BLaER1 (cell line): ENCODE data around the gene APAF1.

Experiments
- H3K27ac ChIP-seq: shearing (Covaris generic); formaldehyde crosslinking; 2 replicates; pipeline ENCODE4 v1.8.1; 2022
- H3K27me3 ChIP-seq: shearing (Covaris generic); formaldehyde crosslinking; 2 replicates; pipeline ENCODE4 v1.8.1; 2022
- H3K36me3 ChIP-seq: shearing (Covaris generic); formaldehyde crosslinking; 2 replicates; pipeline ENCODE4 v1.8.1; 2022
- H3K4me1 ChIP-seq: shearing (Covaris generic); formaldehyde crosslinking; 2 replicates; pipeline ENCODE4 v1.8.1; 2022
- H3K4me2 ChIP-seq: shearing (Covaris generic); formaldehyde crosslinking; 2 replicates; pipeline ENCODE4 v1.8.1; 2022
- H3K4me3 ChIP-seq: shearing (Covaris generic); formaldehyde crosslinking; 2 replicates; pipeline ENCODE4 v1.8.1; 2022
- H3K9ac ChIP-seq: shearing (Covaris generic); formaldehyde crosslinking; 2 replicates; pipeline ENCODE4 v1.8.1; 2022
- H3K9me3 ChIP-seq: shearing (Covaris generic); formaldehyde crosslinking; 2 replicates; pipeline ENCODE4 v1.8.1; 2022
- H4K20me1 ChIP-seq: shearing (Covaris generic); formaldehyde crosslinking; 2 replicates; pipeline ENCODE4 v1.8.1; 2022
- Cebpa-rat ChIP-seq: shearing (Covaris generic); IDR thresholded peaks from 2 replicates; pipeline ENCODE4 v1.8.1; 2022

The APAF1 gene

DNA sequence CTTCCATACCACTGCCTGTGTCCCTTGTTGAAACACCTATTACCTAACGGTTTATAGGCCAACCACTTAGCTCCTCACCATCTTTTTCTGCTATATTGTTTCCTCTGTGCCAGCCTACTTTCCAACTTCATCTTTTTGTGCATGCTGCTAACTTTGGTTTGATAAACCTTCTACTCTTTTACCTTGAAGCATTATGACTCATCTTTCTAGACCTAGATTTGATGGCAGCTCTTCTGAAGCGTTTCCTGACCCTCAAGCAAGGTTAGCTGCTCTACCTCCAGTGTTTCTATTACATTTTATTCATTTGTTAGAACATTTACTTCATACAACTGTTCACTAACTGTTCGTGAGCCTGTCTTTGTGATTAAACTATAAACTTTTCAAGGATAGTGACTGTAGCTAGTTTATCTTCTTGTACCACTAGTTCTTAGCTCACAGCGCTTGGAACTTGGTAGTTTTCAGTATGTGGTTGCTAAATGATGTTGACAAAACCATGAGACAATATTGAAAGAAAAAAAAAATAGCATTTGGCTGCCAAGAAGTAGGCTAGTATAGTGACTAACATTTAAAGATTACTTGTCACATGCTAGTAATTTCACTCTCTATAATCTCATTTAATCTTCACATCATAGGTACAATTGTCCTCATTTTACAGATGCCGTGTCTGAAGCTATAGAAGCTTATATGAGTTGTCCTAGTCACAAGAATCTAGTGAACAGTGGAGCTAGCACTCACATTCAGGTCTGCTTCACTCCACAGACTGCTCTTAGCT is 79.5 kb downstream of the APAF1 start:
- H3K9me3 ChIP-seq: no peaks in the 10 kb centered on the region
- no peaks in the 10 kb centered on the region for H3K27me3 ChIP-seq
- peaks cover 63% of the 10 kb centered on the region for H3K36me3 ChIP-seq
- H3K4me2 ChIP-seq: no peak overlapping the region
- peaks cover 10% of the 10 kb centered on the region for H3K4me1 ChIP-seq
- no peak for TF ChIP-seq Cebpa-rat
- no peak overlapping the region for H3K4me3 ChIP-seq
- H3K9ac ChIP-seq: no peak overlapping the region
- no peak overlapping the region for H3K27ac ChIP-seq
- no peaks in the 10 kb centered on the region for H4K20me1 ChIP-seq

- Histone ChIP-seq H3K9me3 (no peaks in the 10 kb centered on the region), H3K4me1 (no peaks in the 10 kb centered on the region), H3K27ac (no peak overlapping the region), H3K4me3 (no peak overlapping the region), H3K9ac (no peak overlapping the region), H3K36me3 (peaks cover 71% of the 10 kb centered on the region), H3K4me2 (no peak overlapping the region), H4K20me1 (no peaks in the 10 kb centered on the region), H3K27me3 (no peaks in the 10 kb centered on the region)
- TF ChIP-seq Cebpa-rat: no peak
Measured at GRCh38 chr12:98725476-98726247, 80.6 kb downstream of the APAF1 start.

- H3K4me2 ChIP-seq: no peak overlapping the region
- no peaks in the 10 kb centered on the region for H3K27me3 ChIP-seq
- no peak overlapping the region for H3K9ac ChIP-seq
- H4K20me1 ChIP-seq: no peaks in the 10 kb centered on the region
- H3K4me1 ChIP-seq: no peaks in the 10 kb centered on the region
- H3K4me3 ChIP-seq: no peak overlapping the region
- no peaks in the 10 kb centered on the region for H3K9me3 ChIP-seq
- H3K36me3 ChIP-seq: peaks cover 79% of the 10 kb centered on the region
- no peak for TF ChIP-seq Cebpa-rat
- no peak overlapping the region for H3K27ac ChIP-seq
Measured at GRCh38 chr12:98727196-98727595, 82.1 kb downstream of the APAF1 start.

- TF ChIP-seq Cebpa-rat: no peak
- no peak overlapping the region for H3K27ac ChIP-seq
- H3K9ac ChIP-seq: no peak overlapping the region
- peaks cover 80% of the 10 kb centered on the region for H3K36me3 ChIP-seq
- H3K4me2 ChIP-seq: no peak overlapping the region
- H3K4me3 ChIP-seq: no peak overlapping the region
- H3K4me1 ChIP-seq: no peaks in the 10 kb centered on the region
- H3K9me3 ChIP-seq: no peaks in the 10 kb centered on the region
- no peaks in the 10 kb centered on the region for H3K27me3 ChIP-seq
- H4K20me1 ChIP-seq: no peaks in the 10 kb centered on the region
Measured at GRCh38 chr12:98730412-98730811, 85.3 kb downstream of the APAF1 start.

GRCh38 chr12:98733667-98734350 is 88.7 kb downstream of the APAF1 start:
- no peak for TF ChIP-seq Cebpa-rat
- H3K36me3 ChIP-seq: peaks cover 73% of the 10 kb centered on the region
- no peak overlapping the region for H3K4me2 ChIP-seq

DNA sequence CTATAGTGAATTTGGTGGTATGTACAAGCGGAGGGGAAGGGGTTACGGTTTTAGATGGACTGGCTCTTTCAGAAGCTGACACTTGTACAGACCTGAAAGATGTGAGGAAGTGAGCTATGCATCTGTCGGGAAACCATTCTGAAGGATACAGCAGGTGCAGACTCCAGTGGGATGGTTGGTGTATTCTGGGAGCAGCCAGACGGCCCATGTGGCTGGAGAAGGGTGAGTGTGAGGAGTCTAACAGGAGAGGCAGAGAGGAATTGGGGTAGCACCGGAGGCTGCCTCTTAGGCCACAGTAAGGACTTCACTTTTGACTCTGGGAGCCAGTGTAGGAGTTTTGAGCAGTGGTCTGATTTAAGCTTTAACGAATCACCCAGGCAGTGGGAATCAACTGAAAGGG is 90.7 kb downstream of the APAF1 start:
- no peak overlapping the region for H3K27ac ChIP-seq
- H3K27me3 ChIP-seq: no peaks in the 10 kb centered on the region
- TF ChIP-seq Cebpa-rat: no peak
- H3K4me3 ChIP-seq: no peak overlapping the region
- H4K20me1 ChIP-seq: no peaks in the 10 kb centered on the region
- peaks cover 69% of the 10 kb centered on the region for H3K36me3 ChIP-seq
- no peaks in the 10 kb centered on the region for H3K9me3 ChIP-seq
- no peak overlapping the region for H3K9ac ChIP-seq
- H3K4me1 ChIP-seq: no peaks in the 10 kb centered on the region
- H3K4me2 ChIP-seq: no peak overlapping the region

More at GRCh38 chr12:98733667-98734350, 88.7 kb downstream of the APAF1 start:
- no peak overlapping the region for H3K27ac ChIP-seq
- no peaks in the 10 kb centered on the region for H4K20me1 ChIP-seq
- no peak overlapping the region for H3K4me3 ChIP-seq
- H3K4me1 ChIP-seq: no peaks in the 10 kb centered on the region
- no peaks in the 10 kb centered on the region for H3K27me3 ChIP-seq
- no peak overlapping the region for H3K9ac ChIP-seq
- no peaks in the 10 kb centered on the region for H3K9me3 ChIP-seq

DNA sequence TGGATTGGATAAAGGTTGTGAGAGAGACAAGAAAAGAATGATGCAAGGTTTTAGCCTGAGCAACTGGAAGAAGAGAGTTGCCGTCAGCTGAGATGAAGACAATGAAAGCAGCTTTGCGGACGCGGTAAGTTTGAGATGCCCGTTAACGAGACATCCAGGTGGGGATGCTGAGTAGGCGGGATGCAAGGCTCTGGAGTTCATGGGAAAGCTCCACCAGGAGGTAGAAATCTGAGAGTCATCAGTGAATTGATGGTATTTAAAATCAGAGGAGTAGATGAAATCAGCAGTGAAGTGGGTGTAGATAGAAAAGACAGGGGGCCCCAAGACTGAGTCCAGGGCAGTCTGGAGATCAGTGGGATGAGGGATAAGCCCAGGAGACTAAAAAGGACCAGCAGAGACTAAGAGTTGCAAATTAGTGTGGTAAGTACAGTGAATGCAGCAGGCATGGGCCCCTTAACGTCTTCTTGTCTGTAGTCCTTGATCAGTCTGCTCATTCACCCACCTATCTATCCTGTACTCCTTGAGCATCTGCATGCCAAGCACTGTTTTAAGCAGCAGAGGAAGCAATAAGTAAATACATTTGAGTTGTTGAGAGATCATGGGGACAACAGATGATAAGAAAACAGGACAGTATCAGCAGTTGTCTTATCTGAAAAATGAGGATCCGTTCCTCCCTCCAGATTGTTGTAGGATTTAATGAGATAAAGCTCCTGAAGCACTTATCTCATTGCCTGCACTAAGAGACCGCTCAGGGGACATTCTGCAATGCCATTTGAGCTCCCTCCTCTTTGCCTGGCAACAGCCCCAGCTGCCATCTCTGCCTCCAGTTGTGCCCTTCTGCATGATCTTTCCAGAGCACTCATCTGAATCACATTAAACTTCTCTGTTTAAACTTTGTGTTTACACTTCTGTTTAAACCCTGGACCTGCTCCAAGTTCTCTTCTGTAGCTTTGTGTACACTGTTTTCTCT is 91.5 kb downstream of the APAF1 start:
- Histone ChIP-seq H3K4me2 (no peak overlapping the region), H3K27ac (no peak overlapping the region), H3K27me3 (no peaks in the 10 kb centered on the region), H3K4me3 (no peak overlapping the region), H3K4me1 (no peaks in the 10 kb centered on the region), H3K9ac (no peak overlapping the region), H4K20me1 (no peaks in the 10 kb centered on the region), H3K9me3 (no peaks in the 10 kb centered on the region), H3K36me3 (peaks cover 67% of the 10 kb centered on the region)
- no peak for TF ChIP-seq Cebpa-rat

DNA sequence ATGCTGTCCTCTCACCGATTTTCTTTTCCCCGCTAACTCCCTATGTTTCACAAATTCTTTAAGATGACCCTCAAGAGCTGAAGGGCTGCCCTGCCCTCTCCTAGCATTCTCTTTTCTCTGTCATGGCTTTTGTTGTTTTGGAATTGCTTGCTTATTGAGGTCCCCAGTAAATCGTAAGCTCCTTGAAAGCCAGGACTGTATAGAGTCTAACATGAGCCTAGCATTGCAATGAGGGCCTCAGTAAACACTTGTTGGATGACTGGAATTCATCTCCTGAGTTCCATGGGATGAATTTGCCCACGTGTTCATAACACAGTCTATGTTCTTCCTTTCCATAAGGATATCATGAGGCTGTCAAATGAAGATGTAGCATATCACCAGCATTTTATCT is 92.2 kb downstream of the APAF1 start:
- no peak for TF ChIP-seq Cebpa-rat
- Histone ChIP-seq H3K9ac (no peak overlapping the region), H3K27ac (no peak overlapping the region), H3K36me3 (peaks cover 67% of the 10 kb centered on the region), H3K4me2 (no peak overlapping the region), H3K27me3 (no peaks in the 10 kb centered on the region), H3K9me3 (no peaks in the 10 kb centered on the region), H3K4me3 (no peak overlapping the region), H4K20me1 (no peaks in the 10 kb centered on the region), H3K4me1 (no peaks in the 10 kb centered on the region)

GRCh38 chr12:98738002-98738401 is 92.9 kb downstream of the APAF1 start:
- Histone ChIP-seq H4K20me1 (no peaks in the 10 kb centered on the region), H3K36me3 (peaks cover 67% of the 10 kb centered on the region), H3K4me3 (no peak overlapping the region), H3K27me3 (no peaks in the 10 kb centered on the region), H3K9ac (no peak overlapping the region), H3K4me1 (no peaks in the 10 kb centered on the region), H3K4me2 (no peak overlapping the region), H3K9me3 (no peaks in the 10 kb centered on the region), H3K27ac (no peak overlapping the region)
- no peak for TF ChIP-seq Cebpa-rat
